Neural cell (in vitro differentiated cells): ENCODE data around the gene PRMT3. TPM values are rescaled to one million over a fixed set of nuclear protein-coding genes. Genes with fewer than 3 reads are reported as not detected.

Experiments used
- H2AFZ ChIP-seq: fragments of 200-600, 300-800 bp; sonication (generic), shearing (Covaris generic); 2 replicates; pipeline ENCODE4 v1.6.0; 2014; ENCODE audit warnings: low read depth, mild to moderate bottlenecking, antibody characterized with exemption, low read length, moderate library complexity
- H3F3A ChIP-seq: fragments of 200-600 bp; shearing (Covaris generic); 2 replicates; pipeline ENCODE4 v1.6.1; 2016; ENCODE audit warnings: mild to moderate bottlenecking, moderate library complexity, mixed read lengths, antibody characterized with exemption, low read length; ENCODE audit not compliant: insufficient read depth, poor library complexity, severe bottlenecking
- H3K27ac ChIP-seq: fragments of 200-600, 300-800 bp; sonication (generic), shearing (Covaris generic); 2 replicates; pipeline ENCODE4 v1.5.1; 2014; ENCODE audit warnings: mild to moderate bottlenecking, low read length, moderate library complexity
- H3K27me3 ChIP-seq: fragments of 300-800, 200-600 bp; sonication (generic), shearing (Covaris generic); 2 replicates; pipeline ENCODE4 v1.6.0; 2014; ENCODE audit warnings: mild to moderate bottlenecking, low read depth, low read length, moderate library complexity; ENCODE audit not compliant: insufficient read depth
- H3K36me3 ChIP-seq: fragments of 300-800, 200-600 bp; sonication (generic), shearing (Covaris generic); 2 replicates; pipeline ENCODE4 v1.5.1; 2014; ENCODE audit warnings: mild to moderate bottlenecking, antibody characterized with exemption, low read length, moderate library complexity; ENCODE audit not compliant: insufficient read depth
- H3K4me2 ChIP-seq: fragments of 300-800, 200-600 bp; sonication (generic), shearing (Covaris generic); 2 replicates; pipeline ENCODE4 v1.6.0; 2014; ENCODE audit warnings: mild to moderate bottlenecking, low read length
- H3K4me3 ChIP-seq: fragments of 300-800, 200-600 bp; sonication (generic), shearing (Covaris generic); 2 replicates; pipeline ENCODE4 v1.5.1; 2014; ENCODE audit warnings: mild to moderate bottlenecking, low read length, moderate library complexity
- H3K79me2 ChIP-seq: fragments of 200-600 bp; shearing (Covaris generic); replicated peaks from 2 replicates; pipeline ENCODE4 v1.6.0; 2014; ENCODE audit warnings: mild to moderate bottlenecking, low read length, moderate library complexity; ENCODE audit not compliant: insufficient read depth
- H3K9ac ChIP-seq: fragments of 300-800, 200-600 bp; sonication (generic), shearing (Covaris generic); 2 replicates; pipeline ENCODE4 v1.6.1; 2016; ENCODE audit warnings: mild to moderate bottlenecking, low read length, mixed read lengths
- H3K9me2 ChIP-seq: fragments of 200-600 bp; shearing (Covaris generic); 2 replicates; pipeline ENCODE4 v1.6.1; 2016; ENCODE audit warnings: mild to moderate bottlenecking, low read length, mixed read lengths; ENCODE audit not compliant: insufficient read depth
- H3K9me3 ChIP-seq: fragments of 200-600, 300-800 bp; sonication (generic), shearing (Covaris generic); 2 replicates; pipeline ENCODE4 v1.6.1; 2016; ENCODE audit warnings: mild to moderate bottlenecking, mixed run types, low read length, moderate library complexity, mixed read lengths
- H4K20me1 ChIP-seq: fragments of 200-600 bp; shearing (Covaris generic); 2 replicates; pipeline ENCODE4 v1.6.1; 2016; ENCODE audit warnings: mild to moderate bottlenecking, mixed run types; ENCODE audit not compliant: insufficient read depth
- CTCF ChIP-seq: fragments of 450-650 bp; IDR thresholded peaks from 2 replicates; pipeline ENCODE4 v1.5.1; 2014; ENCODE audit warnings: antibody characterized with exemption, mild to moderate bottlenecking, moderate library complexity; ENCODE audit not compliant: poor library complexity, severe bottlenecking
- EP300 ChIP-seq: fragments of 450-650 bp; conservative IDR thresholded peaks from 2 replicates; pipeline ENCODE4 v1.6.1; 2014; ENCODE audit warnings: antibody characterized with exemption, mild to moderate bottlenecking, moderate library complexity; ENCODE audit not compliant: poor library complexity, severe bottlenecking
- EZH2 ChIP-seq: fragments of 200-600, 300-800 bp; shearing (Covaris generic), sonication (generic); IDR thresholded peaks from 2 replicates; pipeline ENCODE4 v1.6.1; 2014; ENCODE audit warnings: antibody characterized with exemption, low read length, borderline replicate concordance, mild to moderate bottlenecking; ENCODE audit not compliant: insufficient read depth, poor library complexity, severe bottlenecking
- MXI1 ChIP-seq: fragments of 450-650 bp; conservative IDR thresholded peaks from 2 replicates; pipeline ENCODE4 v1.6.1; 2014; ENCODE audit warnings: antibody characterized with exemption, mild to moderate bottlenecking; ENCODE audit not compliant: poor library complexity, severe bottlenecking
- POLR2AphosphoS5 ChIP-seq: IDR thresholded peaks from 2 replicates; pipeline ENCODE4 v1.6.1; 2012
- RAD21 ChIP-seq: fragments of 450-650 bp; conservative IDR thresholded peaks from 2 replicates; pipeline ENCODE4 v1.6.1; 2014; ENCODE audit warnings: antibody characterized with exemption, mild to moderate bottlenecking, moderate library complexity
- REST ChIP-seq: IDR thresholded peaks from 2 replicates; pipeline ENCODE4 v1.6.1; 2012; ENCODE audit warnings: borderline replicate concordance
- SMC3 ChIP-seq: fragments of 450-650 bp; conservative IDR thresholded peaks from 2 replicates; pipeline ENCODE4 v1.6.1; 2014; ENCODE audit warnings: antibody characterized with exemption, mild to moderate bottlenecking, moderate library complexity; ENCODE audit not compliant: poor library complexity
- TAF1 ChIP-seq: IDR thresholded peaks from 2 replicates; pipeline ENCODE4 v1.6.1; 2012; ENCODE audit warnings: low read depth
- polyA plus RNA-seq: library from polyadenylated mRNA; depleted of rRNA; stranded (reverse); fragments of >200 nt; gene quantifications from 2 replicates; pipeline ENCODE4 v1.2.3, GENCODE V29; 2014

The PRMT3 gene
- polyA plus RNA-seq, 1 donor from 2014 or later = 16.5 TPM

- H3K79me2 ChIP-seq = no peaks in the 10 kb centered on the region
- no peaks in the 10 kb centered on the region for H4K20me1 ChIP-seq
- H3K36me3 ChIP-seq = no peaks in the 10 kb centered on the region
- no peak overlapping the region for H3K9ac ChIP-seq
- no peak overlapping the region for H3K27ac ChIP-seq
- H3K27me3 ChIP-seq = no peaks in the 10 kb centered on the region
- no peak overlapping the region for H2AFZ ChIP-seq
- H3F3A ChIP-seq = no peaks in the 10 kb centered on the region
- H3K9me3 ChIP-seq = no peaks in the 10 kb centered on the region
- TF ChIP-seq REST (no peak), TAF1 (no peak), MXI1 (no peak), POLR2AphosphoS5 (no peak), CTCF (no peak), EP300 (no peak), EZH2 (no peak), SMC3 (no peak), RAD21 (no peak)
- H3K4me2 ChIP-seq = no peak overlapping the region
- H3K9me2 ChIP-seq = no peaks in the 10 kb centered on the region
- H3K4me3 ChIP-seq = no peak overlapping the region
These were observed 113.7 kb downstream of the PRMT3 start for GRCh38 chr11:20501252-20501651.

- H3K4me2 ChIP-seq = no peak overlapping the region
- H3F3A ChIP-seq = no peaks in the 10 kb centered on the region
- H4K20me1 ChIP-seq = no peaks in the 10 kb centered on the region
- no peaks in the 10 kb centered on the region for H3K27me3 ChIP-seq
- H3K36me3 ChIP-seq = no peaks in the 10 kb centered on the region
- no peak overlapping the region for H3K27ac ChIP-seq
- no peak overlapping the region for H2AFZ ChIP-seq
- no peak for TF ChIP-seq REST
- no peaks in the 10 kb centered on the region for H3K79me2 ChIP-seq
- no peak overlapping the region for H3K9ac ChIP-seq
- H3K9me3 ChIP-seq = no peaks in the 10 kb centered on the region
- no peaks in the 10 kb centered on the region for H3K9me2 ChIP-seq
- H3K4me3 ChIP-seq = no peak overlapping the region
These were observed 114.5 kb downstream of the PRMT3 start for GRCh38 chr11:20501971-20502370.
